Measurements from ENCODE around the gene MT1B.

Gene MT1B

DNA sequence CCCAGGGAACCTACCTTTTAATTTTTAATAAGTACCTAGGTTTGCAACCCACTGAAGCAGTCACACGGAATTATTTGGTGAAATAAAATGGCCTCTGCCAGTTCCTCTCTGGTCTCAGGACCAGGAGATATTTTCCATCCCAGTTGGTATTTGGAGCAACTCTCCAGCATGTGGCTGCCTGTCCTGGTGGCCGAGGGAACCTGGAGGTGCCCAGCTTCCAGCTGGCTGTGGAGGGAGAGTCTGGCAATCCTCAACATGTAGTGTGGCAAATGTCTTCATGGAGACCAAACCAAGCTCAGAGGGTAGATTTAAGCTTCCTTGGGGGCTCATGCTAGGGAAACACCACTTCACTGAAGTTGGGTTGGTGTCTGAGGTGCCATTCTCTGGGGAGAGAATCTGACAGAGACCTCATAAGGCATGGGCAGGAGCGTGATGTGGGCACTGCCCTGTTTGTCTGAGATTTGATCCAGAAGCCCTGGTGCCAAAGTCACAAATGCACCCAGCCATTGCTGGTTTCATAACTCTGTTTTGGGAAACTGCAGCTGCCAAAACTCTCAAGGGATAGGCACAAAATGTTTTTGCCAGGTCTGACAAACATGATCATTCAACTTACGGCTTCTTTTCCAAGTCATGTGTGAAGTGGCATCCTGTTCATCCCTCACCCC is 33.4 kb downstream of the MT1B start:
- H3K9ac ChIP-seq (ENCODE audit: low read depth, low read length, poor library complexity) = no peak overlapping the region
- no peak overlapping the region for H3K23ac ChIP-seq (ENCODE audit: low read depth, low read length, poor library complexity)
- no peak overlapping the region for H3K4me3 ChIP-seq (ENCODE audit: low read length in 2 of 2)
- H3K9me3 ChIP-seq (replicated peaks in 1 of 2; ENCODE audit: control insufficient read depth in 2 of 2, insufficient read depth in 1 of 2, low read depth in 1 of 2, low read length in 2 of 2) = peaks cover 0 to 5% of the 10 kb centered on the region in 2 donors
- H3K4me2 ChIP-seq (ENCODE audit: insufficient read depth, low read length, poor library complexity, severe bottlenecking) = no peak overlapping the region
- no peak overlapping the region for H4K91ac ChIP-seq (ENCODE audit: low read depth, low read length, poor library complexity)
- no peak overlapping the region for H2BK120ac ChIP-seq (ENCODE audit: low read depth, low read length)
- no peak for DNase-seq (ENCODE audit: low spot score)
- H3K4ac ChIP-seq (ENCODE audit: low read length) = no peak overlapping the region
- peaks cover 0 to 41% (median 15%) of the 10 kb centered on the region in 3 experiments for H3K27me3 ChIP-seq (ENCODE audit: control insufficient read depth in 3 of 3, insufficient read depth in 3 of 3, low read depth in 1 of 3, low read length in 3 of 3)
- H3K27ac ChIP-seq (replicated peaks; ENCODE audit: low read length) = no peak overlapping the region
- H3K4me1 ChIP-seq (ENCODE audit: control insufficient read depth in 2 of 2, insufficient read depth in 1 of 2, low read depth in 1 of 2, low read length in 2 of 2) = peaks cover 12 to 18% of the 10 kb centered on the region in 2 donors
- H3K36me3 ChIP-seq (replicated peaks in 1 of 2; ENCODE audit: control insufficient read depth in 2 of 2, insufficient read depth in 2 of 2, low read length in 2 of 2) = no peaks in the 10 kb centered on the region
- H2AFZ ChIP-seq (ENCODE audit: low read length) = no peak overlapping the region
- H2BK5ac ChIP-seq (ENCODE audit: low read length) = no peak overlapping the region
- H3K18ac ChIP-seq (ENCODE audit: low read length) = no peak overlapping the region
- no peak overlapping the region for H4K8ac ChIP-seq (ENCODE audit: low read depth, low read length)
- no peak overlapping the region for H2BK12ac ChIP-seq (ENCODE audit: low read length)
- no CpG with 5 or more reads among the region's 4 CpGs for WGBS, 2 donors (ENCODE audit: extremely low coverage in 2 of 2, insufficient read length in 2 of 2, insufficient replicate concordance in 1 of 2)
- H3K14ac ChIP-seq (ENCODE audit: low read length) = no peak overlapping the region
- H2AK5ac ChIP-seq (ENCODE audit: low read depth, low read length) = no peak overlapping the region
- H3K79me1 ChIP-seq (ENCODE audit: low read depth, low read length) = no peaks in the 10 kb centered on the region
- H2BK15ac ChIP-seq (ENCODE audit: low read length) = no peak overlapping the region

DNA sequence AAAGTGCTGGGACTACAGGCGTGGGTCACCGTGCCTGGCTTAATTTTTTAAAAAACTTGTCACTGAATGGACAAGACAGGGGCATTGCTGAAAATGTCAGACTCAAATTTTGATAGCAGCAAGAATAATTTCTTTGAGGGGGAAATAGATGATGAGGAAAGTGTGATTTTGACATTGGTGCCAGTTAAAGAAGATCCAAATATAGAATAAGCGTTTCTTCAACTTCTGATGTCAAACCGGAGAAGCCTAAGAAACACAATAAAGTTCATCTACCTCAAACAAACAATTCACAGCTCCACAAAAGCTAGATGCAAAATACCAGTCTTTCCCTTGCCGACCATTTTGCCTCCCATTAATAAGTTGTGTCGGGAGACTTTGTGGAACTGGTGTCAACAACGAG is 35.1 kb downstream of the MT1B start:
- Histone ChIP-seq H3K4me3 (ENCODE audit: low read length in 2 of 2) (no peak overlapping the region), H3K27ac (replicated peaks; ENCODE audit: low read length) (no peak overlapping the region), H3K18ac (ENCODE audit: low read length) (no peak overlapping the region), H3K4me2 (ENCODE audit: insufficient read depth, low read length, poor library complexity, severe bottlenecking) (no peak overlapping the region), H3K27me3 (ENCODE audit: control insufficient read depth in 3 of 3, insufficient read depth in 3 of 3, low read depth in 1 of 3, low read length in 3 of 3) (peaks cover 0 to 32% (median 13%) of the 10 kb centered on the region in 3 experiments), H3K9me3 (replicated peaks in 1 of 2; ENCODE audit: control insufficient read depth in 2 of 2, insufficient read depth in 1 of 2, low read depth in 1 of 2, low read length in 2 of 2) (peaks cover 0 to 5% of the 10 kb centered on the region in 2 donors), H2AFZ (ENCODE audit: low read length) (no peak overlapping the region), H2BK120ac (ENCODE audit: low read depth, low read length) (no peak overlapping the region), H2BK5ac (ENCODE audit: low read length) (no peak overlapping the region), H4K8ac (ENCODE audit: low read depth, low read length) (no peak overlapping the region), H3K23ac (ENCODE audit: low read depth, low read length, poor library complexity) (no peak overlapping the region), H3K4ac (ENCODE audit: low read length) (no peak overlapping the region), H3K36me3 (replicated peaks in 1 of 2; ENCODE audit: control insufficient read depth in 2 of 2, insufficient read depth in 2 of 2, low read length in 2 of 2) (no peaks in the 10 kb centered on the region), H3K9ac (ENCODE audit: low read depth, low read length, poor library complexity) (no peak overlapping the region), H2BK15ac (ENCODE audit: low read length) (no peak overlapping the region), H2AK5ac (ENCODE audit: low read depth, low read length) (no peak overlapping the region), H4K91ac (ENCODE audit: low read depth, low read length, poor library complexity) (no peak overlapping the region), H3K79me1 (ENCODE audit: low read depth, low read length) (no peaks in the 10 kb centered on the region), H3K14ac (ENCODE audit: low read length) (no peak overlapping the region), H3K4me1 (ENCODE audit: control insufficient read depth in 2 of 2, insufficient read depth in 1 of 2, low read depth in 1 of 2, low read length in 2 of 2) (peaks cover 8 to 9% of the 10 kb centered on the region in 2 donors), H2BK12ac (ENCODE audit: low read length) (no peak overlapping the region)
- no CpG with 5 or more reads among the region's 7 CpGs for WGBS, 2 donors (ENCODE audit: extremely low coverage in 2 of 2, insufficient read length in 2 of 2, insufficient replicate concordance in 1 of 2)
- DNase-seq (ENCODE audit: low spot score) = no peak

DNA sequence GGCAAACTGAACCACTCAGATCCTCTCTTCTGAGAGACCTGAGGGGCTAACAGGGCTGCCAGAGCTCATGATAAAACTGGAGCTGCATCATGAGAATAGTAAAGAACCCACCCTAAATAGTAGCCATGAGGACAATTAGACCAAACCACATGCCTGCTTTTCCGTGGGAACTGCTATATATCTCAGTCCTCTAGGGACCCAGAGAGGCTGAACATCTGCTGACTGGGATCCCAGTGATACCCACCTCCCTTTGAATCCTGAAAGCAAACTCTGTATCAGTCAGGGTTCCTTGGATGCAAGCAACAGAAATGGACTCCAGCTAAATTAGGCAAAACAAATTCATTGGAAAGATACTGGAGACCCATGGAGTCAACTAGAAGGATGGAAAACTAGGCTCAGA is 37.1 kb downstream of the MT1B start:
- no peak overlapping the region for H2BK12ac ChIP-seq (ENCODE audit: low read length)
- H3K4me1 ChIP-seq (ENCODE audit: control insufficient read depth in 2 of 2, insufficient read depth in 1 of 2, low read depth in 1 of 2, low read length in 2 of 2) = no peaks in the 10 kb centered on the region
- H2BK5ac ChIP-seq (ENCODE audit: low read length) = no peak overlapping the region
- H4K8ac ChIP-seq (ENCODE audit: low read depth, low read length) = no peak overlapping the region
- no peaks in the 10 kb centered on the region for H3K79me1 ChIP-seq (ENCODE audit: low read depth, low read length)
- H2AFZ ChIP-seq (ENCODE audit: low read length) = no peak overlapping the region
- H3K4me3 ChIP-seq (ENCODE audit: low read length in 2 of 2) = no peak overlapping the region
- peaks cover 0 to 19% (median 0%) of the 10 kb centered on the region in 3 experiments for H3K27me3 ChIP-seq (ENCODE audit: control insufficient read depth in 3 of 3, insufficient read depth in 3 of 3, low read depth in 1 of 3, low read length in 3 of 3)
- no peak overlapping the region for H2BK120ac ChIP-seq (ENCODE audit: low read depth, low read length)
- H2AK5ac ChIP-seq (ENCODE audit: low read depth, low read length) = no peak overlapping the region
- no peak overlapping the region for H3K9ac ChIP-seq (ENCODE audit: low read depth, low read length, poor library complexity)
- no peak overlapping the region for H2BK15ac ChIP-seq (ENCODE audit: low read length)
- H3K23ac ChIP-seq (ENCODE audit: low read depth, low read length, poor library complexity) = no peak overlapping the region
- H3K4me2 ChIP-seq (ENCODE audit: insufficient read depth, low read length, poor library complexity, severe bottlenecking) = no peak overlapping the region
- no peak overlapping the region for H3K14ac ChIP-seq (ENCODE audit: low read length)
- no peak overlapping the region for H4K91ac ChIP-seq (ENCODE audit: low read depth, low read length, poor library complexity)
- H3K4ac ChIP-seq (ENCODE audit: low read length) = no peak overlapping the region
- no peaks in the 10 kb centered on the region for H3K36me3 ChIP-seq (replicated peaks in 1 of 2; ENCODE audit: control insufficient read depth in 2 of 2, insufficient read depth in 2 of 2, low read length in 2 of 2)
- WGBS, 2 donors (ENCODE audit: extremely low coverage in 2 of 2, insufficient read length in 2 of 2, insufficient replicate concordance in 1 of 2) = no CpG with 5 or more reads among the region's 1 CpG
- no peak for DNase-seq (ENCODE audit: low spot score)
- no peak overlapping the region for H3K18ac ChIP-seq (ENCODE audit: low read length)
- peaks cover 0 to 5% of the 10 kb centered on the region in 2 donors for H3K9me3 ChIP-seq (replicated peaks in 1 of 2; ENCODE audit: control insufficient read depth in 2 of 2, insufficient read depth in 1 of 2, low read depth in 1 of 2, low read length in 2 of 2)
- H3K27ac ChIP-seq (replicated peaks; ENCODE audit: low read length) = no peak overlapping the region

DNA sequence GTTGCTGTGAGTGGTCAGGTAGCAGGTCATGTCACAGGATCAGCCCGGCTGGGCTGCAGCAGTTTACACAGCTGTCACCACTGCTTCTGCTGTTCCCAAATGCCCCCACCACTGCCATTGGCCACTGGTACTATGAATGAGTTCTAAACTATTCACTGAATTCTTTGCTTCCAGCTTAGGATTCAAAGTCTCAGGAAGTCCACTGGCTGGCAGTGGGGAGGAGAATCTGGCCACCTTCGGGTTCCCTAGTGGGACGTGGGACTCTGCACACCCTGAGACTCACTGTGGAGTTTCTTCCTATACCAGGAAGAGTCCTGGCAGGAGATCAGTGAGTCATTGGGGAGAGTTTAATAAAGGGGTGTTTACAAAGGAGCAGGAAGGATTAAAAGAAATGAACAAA is 37.5 kb downstream of the MT1B start:
- no peak for DNase-seq (ENCODE audit: low spot score)
- WGBS, 2 donors (ENCODE audit: extremely low coverage in 2 of 2, insufficient read length in 2 of 2, insufficient replicate concordance in 1 of 2) = no CpG with 5 or more reads among the region's 3 CpGs
- no peak overlapping the region for H3K9ac ChIP-seq (ENCODE audit: low read depth, low read length, poor library complexity)

More for the DNA sequence above, 37.5 kb downstream of the MT1B start:
- Histone ChIP-seq H4K91ac (ENCODE audit: low read depth, low read length, poor library complexity) (no peak overlapping the region), H3K14ac (ENCODE audit: low read length) (no peak overlapping the region), H4K8ac (ENCODE audit: low read depth, low read length) (no peak overlapping the region), H3K23ac (ENCODE audit: low read depth, low read length, poor library complexity) (no peak overlapping the region), H2BK5ac (ENCODE audit: low read length) (no peak overlapping the region), H3K27me3 (ENCODE audit: control insufficient read depth in 3 of 3, insufficient read depth in 3 of 3, low read depth in 1 of 3, low read length in 3 of 3) (peaks cover 0 to 18% (median 0%) of the 10 kb centered on the region in 3 experiments), H2AFZ (ENCODE audit: low read length) (no peak overlapping the region), H3K4me2 (ENCODE audit: insufficient read depth, low read length, poor library complexity, severe bottlenecking) (no peak overlapping the region), H3K9me3 (replicated peaks in 1 of 2; ENCODE audit: control insufficient read depth in 2 of 2, insufficient read depth in 1 of 2, low read depth in 1 of 2, low read length in 2 of 2) (peaks cover 0 to 5% of the 10 kb centered on the region in 2 donors), H3K4me1 (ENCODE audit: control insufficient read depth in 2 of 2, insufficient read depth in 1 of 2, low read depth in 1 of 2, low read length in 2 of 2) (no peaks in the 10 kb centered on the region), H2BK12ac (ENCODE audit: low read length) (no peak overlapping the region), H3K36me3 (replicated peaks in 1 of 2; ENCODE audit: control insufficient read depth in 2 of 2, insufficient read depth in 2 of 2, low read length in 2 of 2) (no peaks in the 10 kb centered on the region), H2BK15ac (ENCODE audit: low read length) (no peak overlapping the region), H2BK120ac (ENCODE audit: low read depth, low read length) (no peak overlapping the region), H3K27ac (replicated peaks; ENCODE audit: low read length) (no peak overlapping the region), H3K18ac (ENCODE audit: low read length) (no peak overlapping the region), H2AK5ac (ENCODE audit: low read depth, low read length) (no peak overlapping the region), H3K79me1 (ENCODE audit: low read depth, low read length) (no peaks in the 10 kb centered on the region), H3K4me3 (ENCODE audit: low read length in 2 of 2) (no peak overlapping the region), H3K4ac (ENCODE audit: low read length) (no peak overlapping the region)
